HEK293T (cell line): ENCODE measurements around the gene HSP90AB1.

Experiments used
- CTCF ChIA-PET: fragments of 350-600 bp; formaldehyde crosslinking; extraction: SDS; loops from one replicate; lab custom pipeline; 2021; ENCODE audit warnings: antibody characterized with exemption, inconsistent platforms; lab: Yijun Ruan, JAX
- POLR2A ChIA-PET: fragments of 350-600 bp; formaldehyde crosslinking; extraction: SDS; loops from one replicate; lab custom pipeline; 2020; ENCODE audit warnings: antibody characterized with exemption, inconsistent platforms; lab: Yijun Ruan, JAX
- DNase-seq: peaks from one replicate; pipeline ENCODE4 v3.0.0; 2012; ENCODE audit warnings: mixed read lengths; ENCODE audit errors: extremely low spot score
- ARNT ChIP-seq: fragments of 450-650 bp; IDR thresholded peaks from 2 replicates; pipeline ENCODE4 v1.6.1; 2017; ENCODE audit warnings: mild to moderate bottlenecking
- BHLHE40 ChIP-seq: fragments of 450-650 bp; IDR thresholded peaks from 2 replicates; pipeline ENCODE4 v1.6.1; 2016; ENCODE audit warnings: mild to moderate bottlenecking, moderate library complexity, borderline replicate concordance
- CTBP1 ChIP-seq: fragments of 450-650 bp; IDR thresholded peaks from 2 replicates; pipeline ENCODE4 v1.6.1; 2016; ENCODE audit warnings: borderline replicate concordance
- ELF4 ChIP-seq: fragments of 450-650 bp; IDR thresholded peaks from 2 replicates; pipeline ENCODE4 v1.6.1; 2017; ENCODE audit warnings: antibody characterized with exemption
- FOXA1 ChIP-seq: fragments of 450-650 bp; IDR thresholded peaks from 2 replicates; pipeline ENCODE4 v1.6.1; 2016; ENCODE audit warnings: mild to moderate bottlenecking
- FOXK2 ChIP-seq: fragments of 450-650 bp; IDR thresholded peaks from 2 replicates; pipeline ENCODE4 v1.6.1; 2016; ENCODE audit warnings: mild to moderate bottlenecking
- FOXM1 ChIP-seq: fragments of 450-650 bp; IDR thresholded peaks from 2 replicates; pipeline ENCODE4 v1.6.1; 2017; ENCODE audit warnings: mild to moderate bottlenecking, borderline replicate concordance
- HDGF ChIP-seq: fragments of 450-650 bp; IDR thresholded peaks from 2 replicates; pipeline ENCODE4 v1.6.1; 2017; ENCODE audit warnings: antibody characterized with exemption, borderline replicate concordance
- L3MBTL2 ChIP-seq: fragments of 450-650 bp; conservative IDR thresholded peaks from 2 replicates; pipeline ENCODE4 v1.6.1; 2016; ENCODE audit warnings: mild to moderate bottlenecking
- LEF1 ChIP-seq: fragments of 450-650 bp; IDR thresholded peaks from 2 replicates; pipeline ENCODE4 v1.6.1; 2017; ENCODE audit warnings: mild to moderate bottlenecking, borderline replicate concordance
- NFRKB ChIP-seq: fragments of 450-650 bp; IDR thresholded peaks from 2 replicates; pipeline ENCODE4 v1.6.1; 2016; ENCODE audit warnings: mild to moderate bottlenecking, moderate library complexity
- PKNOX1 ChIP-seq: fragments of 450-650 bp; IDR thresholded peaks from 2 replicates; pipeline ENCODE4 v1.6.1; 2016
- SUZ12 ChIP-seq: fragments of 450-650 bp; IDR thresholded peaks from 2 replicates; pipeline ENCODE4 v1.6.1; 2016; ENCODE audit warnings: mild to moderate bottlenecking
- TARDBP ChIP-seq: fragments of 450-650 bp; IDR thresholded peaks from 2 replicates; pipeline ENCODE4 v1.6.1; 2016
- ZNF384 ChIP-seq: fragments of 450-650 bp; IDR thresholded peaks from 2 replicates; pipeline ENCODE4 v1.6.1; 2016

The HSP90AB1 gene

GRCh38 chr6:44301106-44301505 lies 54.2 kb downstream of the HSP90AB1 start:
- TF ChIP-seq LEF1 (no peak), FOXA1 (no peak), HDGF (no peak), ELF4 (no peak), FOXK2 (no peak)
- ChIA-PET POLR2A (interaction anchor here (0.9 to 1.6 kb wide), 4 partner anchors 8 to 54 kb away, joined by 3 to 4 read pairs (median 4); partner anchors contain the start of gene HSP90AB1), CTCF (no interaction called here)
- no peak for DNase-seq

DNA sequence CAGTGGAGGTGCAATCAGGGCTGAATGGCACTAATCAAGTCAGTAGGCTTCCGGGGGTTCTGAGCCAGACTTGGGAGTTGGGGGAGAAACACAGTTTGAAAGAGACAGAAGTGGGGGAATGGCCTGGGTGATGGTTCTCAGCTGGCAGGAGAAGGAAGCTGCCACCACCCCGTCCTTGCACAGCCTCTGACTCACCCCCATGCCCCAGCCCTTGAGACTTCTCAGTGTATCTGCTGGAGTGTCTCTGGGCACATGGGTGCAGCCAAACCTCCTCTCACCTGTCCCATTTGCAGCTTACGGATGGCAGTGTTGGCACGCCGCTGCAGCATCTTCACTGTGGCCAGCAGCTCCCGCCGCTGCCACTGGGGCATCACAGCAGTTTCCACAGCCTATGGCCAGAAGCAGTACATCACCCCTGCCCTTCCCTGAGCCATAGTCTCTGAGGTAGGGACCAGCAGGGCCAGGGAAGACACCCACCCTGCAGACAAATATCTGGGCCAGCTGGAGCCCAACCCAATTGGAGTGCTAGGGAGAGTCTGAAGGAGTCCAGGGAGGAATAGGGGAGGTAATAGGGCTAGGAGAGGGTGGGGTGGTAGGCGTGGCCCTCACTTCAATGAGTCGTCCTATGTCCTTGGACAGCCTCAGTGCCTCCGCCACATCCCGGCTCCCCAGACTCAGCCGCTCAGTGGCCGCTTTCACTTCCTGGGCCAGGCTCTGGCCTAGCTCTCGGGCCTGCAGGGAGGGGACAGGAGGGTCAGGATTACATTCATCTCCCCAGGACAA lies 55.1 kb downstream of the HSP90AB1 start:
- ChIA-PET POLR2A (interaction anchor here (0.9 to 3.1 kb wide), 3 partner anchors 11 to 55 kb away, joined by 3 to 12 read pairs (median 4); partner anchors contain the start of genes AARS2 and HSP90AB1), CTCF (interaction anchor here (0.8 kb wide), 1 partner anchor 31 kb away, joined by 3 read pairs; no protein-coding TSS in a partner anchor)
- TF ChIP-seq PKNOX1 (no peak), BHLHE40 (no peak), FOXA1 (no peak), LEF1 (no peak), HDGF (no peak), SUZ12 (no peak), FOXM1 (no peak), TARDBP (no peak), NFRKB (no peak)
- no peak for DNase-seq

DNA sequence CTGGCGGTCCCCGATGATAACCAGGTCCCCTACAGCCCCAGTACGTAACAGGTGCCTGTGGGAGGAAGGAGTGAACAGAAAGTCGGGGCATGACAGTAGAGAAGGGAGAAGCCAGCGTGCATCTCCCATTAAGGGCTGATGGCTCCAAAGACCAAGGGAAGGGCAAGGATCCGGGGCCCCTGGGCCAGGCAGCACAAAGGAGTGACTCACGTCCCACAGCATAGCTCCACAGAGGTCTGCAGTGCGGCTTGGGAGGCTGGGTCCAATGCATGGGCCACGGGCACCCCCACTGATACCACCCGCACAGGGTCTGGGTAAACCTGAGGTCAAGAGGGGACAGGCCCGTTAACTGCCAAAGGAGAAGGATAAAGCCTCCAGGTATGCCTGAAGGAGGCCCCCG lies 56.0 kb downstream of the HSP90AB1 start:
- POLR2A ChIA-PET = interaction anchor here (3.1 kb wide), 1 partner anchor 10 kb away, joined by 12 read pairs; the partner anchor contains the start of gene AARS2
- TF ChIP-seq SUZ12 (no peak), BHLHE40 (no peak), TARDBP (no peak), FOXA1 (no peak), LEF1 (no peak), HDGF (no peak), ZNF384 (no peak), ELF4 (no peak), ARNT (no peak), CTBP1 (no peak), PKNOX1 (no peak), NFRKB (no peak), L3MBTL2 (no peak), FOXM1 (no peak)
- CTCF ChIA-PET = no interaction called here
- no peak for DNase-seq
